Mammary epithelial cell (primary cell): ENCODE data around the gene RDH13.

ENCODE experiments used
- EZH2 ChIP-seq: IDR thresholded peaks from 2 replicates; pipeline ENCODE4 v1.6.1; 2012; ENCODE audit warnings: low read length, inconsistent platforms, borderline replicate concordance
- TF ChIP-seq, protein P1 (sequence below), 2 donors: IDR thresholded peaks in 1 of 2; conservative IDR thresholded peaks in 1 of 2; 2 replicates each; pipeline ENCODE4 v1.5.1; 2011 to 2012; ENCODE audit warnings: inconsistent platforms in 2 of 2, low read length in 2 of 2, mild to moderate bottlenecking in 2 of 2, control low read depth in 1 of 2, low read depth in 1 of 2; ENCODE audit not compliant: insufficient read depth in 1 of 2; ENCODE audit errors: extremely low read depth in 1 of 2

DNA sequence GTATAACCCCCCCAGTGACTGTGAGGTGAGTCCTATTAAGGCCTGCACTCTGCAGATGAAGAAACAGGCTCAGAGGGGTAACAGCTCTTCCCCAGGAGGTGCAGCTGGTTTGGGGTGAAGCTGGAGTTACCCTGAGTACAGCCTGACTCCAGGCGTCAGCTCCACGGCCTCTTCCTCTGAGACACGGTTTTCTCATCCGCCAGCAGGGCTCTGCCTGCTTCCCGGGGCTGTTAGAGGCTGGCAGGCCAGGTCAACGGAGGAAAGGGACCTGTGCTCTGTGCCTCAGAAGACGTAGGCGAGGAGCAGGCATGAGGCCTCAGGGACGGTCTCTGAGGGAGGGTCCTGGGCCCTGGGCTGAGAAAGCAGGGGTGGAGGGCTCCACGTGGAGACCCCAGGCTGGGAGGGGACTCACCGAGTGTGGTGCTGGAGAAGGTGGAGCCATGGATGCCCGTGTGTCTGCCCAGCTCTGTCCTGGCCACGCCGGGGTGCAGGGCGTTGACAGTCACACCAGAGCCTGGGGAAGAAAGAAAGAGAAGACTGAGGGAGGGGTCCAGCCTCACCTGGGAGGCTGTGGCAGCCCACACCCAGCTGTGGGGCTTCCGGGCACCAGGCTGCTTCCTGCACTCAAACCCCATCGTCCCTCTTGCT is 15.8 kb downstream of the RDH13 start:
- no peak for TF ChIP-seq EZH2
- TF ChIP-seq, protein P1, sequence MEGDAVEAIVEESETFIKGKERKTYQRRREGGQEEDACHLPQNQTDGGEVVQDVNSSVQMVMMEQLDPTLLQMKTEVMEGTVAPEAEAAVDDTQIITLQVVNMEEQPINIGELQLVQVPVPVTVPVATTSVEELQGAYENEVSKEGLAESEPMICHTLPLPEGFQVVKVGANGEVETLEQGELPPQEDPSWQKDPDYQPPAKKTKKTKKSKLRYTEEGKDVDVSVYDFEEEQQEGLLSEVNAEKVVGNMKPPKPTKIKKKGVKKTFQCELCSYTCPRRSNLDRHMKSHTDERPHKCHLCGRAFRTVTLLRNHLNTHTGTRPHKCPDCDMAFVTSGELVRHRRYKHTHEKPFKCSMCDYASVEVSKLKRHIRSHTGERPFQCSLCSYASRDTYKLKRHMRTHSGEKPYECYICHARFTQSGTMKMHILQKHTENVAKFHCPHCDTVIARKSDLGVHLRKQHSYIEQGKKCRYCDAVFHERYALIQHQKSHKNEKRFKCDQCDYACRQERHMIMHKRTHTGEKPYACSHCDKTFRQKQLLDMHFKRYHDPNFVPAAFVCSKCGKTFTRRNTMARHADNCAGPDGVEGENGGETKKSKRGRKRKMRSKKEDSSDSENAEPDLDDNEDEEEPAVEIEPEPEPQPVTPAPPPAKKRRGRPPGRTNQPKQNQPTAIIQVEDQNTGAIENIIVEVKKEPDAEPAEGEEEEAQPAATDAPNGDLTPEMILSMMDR (conservative IDR thresholded peaks at IDR 0.05 in 1 of 2, IDR thresholded peaks at IDR 0.05 in 1 of 2; ENCODE audit: extremely low read depth in 1 of 2, insufficient read depth in 1 of 2, low read depth in 1 of 2, low read length in 2 of 2), result no peak
